GM21367 (cell line): ENCODE results near the gene PTPRN2.
"Not testable (repeated sequence)": the region's sequence is repeated elsewhere in the genome, so short reads cannot be mapped to it uniquely, and the experiment has no call there.

Experiments used
- ATAC-seq: cut with Tn5 transposase; IDR thresholded peaks from one replicate; pipeline ENCODE4 v1.9.1; 2021; ENCODE audit not compliant: unreplicated experiment

The PTPRN2 gene

DNA sequence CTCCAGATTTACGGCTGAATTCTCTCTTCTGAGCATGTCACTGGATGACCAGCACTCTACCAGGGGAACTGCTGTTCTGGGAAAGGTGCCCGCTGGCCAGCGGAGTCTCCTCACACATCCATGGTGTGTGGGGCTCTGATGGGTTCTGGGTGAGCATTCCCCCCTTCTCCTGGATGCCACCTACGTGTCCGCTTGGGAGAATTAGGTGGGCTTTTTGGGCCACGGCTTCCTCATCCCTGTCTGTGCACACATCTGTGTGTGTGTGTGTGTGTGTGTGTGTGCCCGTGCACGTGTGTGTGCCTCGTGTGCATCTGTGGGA, 1087.8 kb downstream of the PTPRN2 start:
- no peak for ATAC-seq

DNA sequence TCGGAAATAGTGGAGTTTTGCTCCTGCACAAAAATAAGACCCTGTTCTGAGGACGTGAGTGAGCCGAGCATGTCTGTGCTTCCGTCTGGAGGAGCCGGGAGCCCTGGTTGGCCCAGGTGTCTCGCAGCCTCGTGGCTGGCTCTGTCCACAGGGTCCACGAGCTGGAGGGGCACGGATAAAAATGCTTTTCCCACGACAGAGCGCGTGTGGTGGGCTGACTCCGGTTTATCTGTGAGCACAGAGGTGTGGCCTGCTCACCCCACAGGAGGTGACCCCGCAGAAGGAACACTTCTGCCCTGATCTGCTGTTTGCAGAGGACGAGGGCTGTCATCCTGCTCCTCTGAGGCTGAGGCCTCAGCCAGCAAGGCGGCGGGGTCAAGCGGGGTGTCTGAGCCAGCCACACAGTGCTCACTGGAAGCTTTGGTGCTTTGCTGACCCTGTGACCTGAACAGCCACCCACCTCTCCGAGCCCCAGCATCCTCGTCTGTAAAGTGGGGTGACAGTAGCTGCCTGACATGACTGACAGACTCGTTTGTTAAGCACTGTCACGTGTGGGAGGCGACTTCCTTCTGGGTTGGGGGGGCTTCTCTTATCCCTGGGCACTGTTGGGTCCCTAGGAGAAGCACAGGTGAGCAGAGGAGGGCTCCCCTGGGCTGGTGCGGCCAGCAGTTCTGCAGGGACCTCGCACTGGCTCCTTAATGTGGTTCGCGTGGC, 1088.3 kb downstream of the PTPRN2 start:
- ATAC-seq = no peak

DNA sequence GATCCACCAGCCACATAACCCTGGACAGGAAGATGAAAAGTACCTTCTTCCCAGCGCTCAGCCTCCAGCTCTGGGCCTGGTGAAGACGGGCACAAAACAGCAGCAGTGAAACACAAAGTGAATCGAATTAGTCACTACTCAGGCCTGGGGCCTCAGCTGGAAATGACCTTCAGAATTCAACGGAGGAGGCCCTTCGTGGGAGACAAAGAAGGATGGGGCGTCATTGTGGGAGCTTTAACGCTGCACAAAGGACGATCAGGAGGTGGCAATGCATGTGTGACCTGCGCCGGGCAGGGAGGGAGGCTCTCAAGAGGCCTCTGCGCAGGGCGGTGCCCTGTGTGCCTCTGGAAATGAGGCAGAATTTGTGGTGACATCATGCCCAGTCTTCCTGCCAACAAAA, 1089.0 kb downstream of the PTPRN2 start:
- no peak for ATAC-seq

DNA sequence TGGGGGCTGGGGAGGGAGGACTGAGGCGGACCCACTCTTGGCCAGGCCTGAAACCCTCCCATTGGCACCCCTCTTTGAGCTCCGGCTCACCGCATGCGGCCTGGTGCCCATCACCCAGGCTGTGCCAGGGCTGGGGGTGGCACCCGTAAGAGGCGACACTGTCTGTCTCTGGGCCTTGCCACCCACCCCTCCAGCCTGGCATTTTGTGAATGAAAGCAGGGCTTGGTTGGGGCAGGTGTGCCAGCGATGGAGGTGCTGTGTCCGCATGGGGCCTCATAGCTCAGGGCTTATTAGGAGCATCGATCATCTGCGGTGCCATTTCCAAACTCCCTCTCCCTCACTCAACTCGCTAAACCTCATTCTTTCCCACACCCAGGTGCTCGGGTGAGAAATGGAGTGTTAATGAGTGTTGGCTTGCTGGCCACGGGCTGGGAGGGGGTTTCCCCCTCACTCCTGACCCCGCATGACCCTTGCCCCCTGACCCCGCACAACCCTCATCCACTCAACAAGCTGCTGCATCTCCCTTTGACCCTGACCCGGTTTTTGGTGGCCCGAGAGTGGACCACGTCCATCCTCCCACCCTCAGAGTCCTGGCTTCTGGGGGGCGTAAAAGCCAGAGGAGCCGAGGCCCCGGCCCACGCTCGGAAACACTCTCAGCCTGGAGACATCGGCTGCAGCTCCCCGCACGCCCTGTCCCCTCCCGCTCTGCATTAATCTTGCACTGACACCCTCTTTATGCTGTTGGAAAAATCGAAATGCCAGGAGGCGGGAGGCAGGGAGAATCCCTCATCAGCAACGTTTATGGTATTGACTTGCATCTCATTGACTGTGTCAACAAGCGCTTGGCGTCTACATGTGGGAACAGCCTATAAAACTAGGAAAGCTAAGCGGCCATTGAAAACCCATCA, 1089.6 kb downstream of the PTPRN2 start:
- no peak for ATAC-seq

DNA sequence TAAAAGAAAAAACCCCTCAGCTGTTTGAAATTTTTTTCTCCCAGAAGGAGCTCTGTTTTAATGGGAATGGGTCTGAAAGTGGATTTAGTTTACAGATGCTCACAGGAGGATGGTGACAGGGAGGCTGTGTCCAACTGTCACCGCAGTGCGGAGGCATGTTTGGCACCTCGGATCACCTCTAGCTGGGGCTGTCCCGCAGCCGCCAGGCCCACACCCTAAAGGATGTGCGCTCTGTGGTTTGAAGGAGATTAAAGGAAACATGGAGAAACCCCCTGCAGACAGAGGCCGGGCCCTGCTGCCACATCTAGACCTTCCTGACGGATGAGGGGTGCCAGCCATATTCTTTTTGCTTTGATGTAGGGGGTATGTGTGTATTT, 1090.3 kb downstream of the PTPRN2 start:
- no peak for ATAC-seq

DNA sequence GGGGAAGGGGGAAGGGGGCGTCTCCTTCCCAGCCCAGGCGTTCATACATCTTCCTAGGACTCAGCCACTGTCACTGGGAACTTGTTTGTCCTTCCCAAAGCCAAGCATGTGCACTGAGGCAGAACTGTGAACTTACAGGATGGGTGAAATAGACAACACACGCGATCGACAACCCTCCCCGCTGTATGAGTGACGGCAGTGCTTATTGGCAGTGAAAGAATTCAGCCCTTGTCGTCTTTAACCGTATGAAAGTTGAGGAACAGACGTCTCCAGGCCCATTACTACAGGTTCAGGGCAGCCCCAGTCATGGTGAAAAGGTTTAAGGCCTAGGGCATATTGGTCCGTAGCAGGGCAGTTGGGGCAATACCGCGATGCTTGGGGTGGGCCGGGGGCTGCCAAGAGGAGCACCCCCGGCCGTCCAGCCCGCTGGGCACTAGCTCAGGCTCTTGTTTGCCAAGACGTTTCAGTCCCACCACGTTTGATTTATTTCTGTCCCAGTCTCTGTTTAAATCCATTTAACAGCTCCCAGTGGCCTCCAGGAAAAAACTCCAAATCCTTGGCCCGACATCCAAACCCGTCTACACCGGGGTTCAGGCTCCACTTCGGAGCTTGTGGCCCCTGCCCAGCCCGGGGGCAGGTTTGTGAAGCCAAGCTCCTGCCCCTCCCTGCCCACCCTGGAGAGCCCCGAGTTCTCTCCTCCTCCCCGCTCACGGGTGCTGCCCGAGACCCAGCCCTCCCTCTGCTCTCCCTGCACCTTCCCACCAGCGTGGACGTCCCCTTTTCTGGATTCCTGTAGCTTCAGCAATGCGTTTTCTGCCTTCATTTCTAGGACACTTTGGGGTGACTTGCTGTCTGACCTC, 1091.0 kb downstream of the PTPRN2 start:
- ATAC-seq = no peak

- ATAC-seq = no peak
These were observed 1092.0 kb downstream of the PTPRN2 start for GRCh38 chr7:157495594-157495993.

GRCh38 chr7:157495177-157495553, 1092.5 kb downstream of the PTPRN2 start:
- ATAC-seq = no peak

- no peak for ATAC-seq
These were observed 1093.0 kb downstream of the PTPRN2 start for GRCh38 chr7:157494506-157495176.

- ATAC-seq = no peak
These were observed 1093.8 kb downstream of the PTPRN2 start for GRCh38 chr7:157493776-157494175.

GRCh38 chr7:157493017-157493416, 1094.6 kb downstream of the PTPRN2 start:
- ATAC-seq = no peak

- ATAC-seq = no peak
These were observed 1097.1 kb downstream of the PTPRN2 start for GRCh38 chr7:157490465-157490912.

DNA sequence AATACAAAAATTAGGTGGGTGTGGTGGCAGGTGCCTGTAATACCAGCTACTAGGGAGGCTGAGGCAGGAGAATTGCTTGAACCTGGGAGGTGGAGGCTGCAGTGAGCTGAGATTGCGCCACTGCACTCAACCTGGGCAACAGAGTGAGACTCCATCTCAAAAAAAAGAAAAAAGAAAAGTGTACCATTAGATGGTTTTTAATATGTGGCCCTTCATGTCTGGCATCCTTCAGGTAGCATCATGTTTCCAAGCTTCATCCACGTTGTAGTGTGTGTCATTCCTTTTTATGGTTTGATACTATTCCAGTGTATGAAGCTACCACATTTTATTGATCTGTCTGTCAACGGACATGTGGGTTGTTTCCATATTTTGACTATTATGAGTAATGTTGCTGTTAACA, 1097.8 kb downstream of the PTPRN2 start:
- ATAC-seq = not testable (repeated sequence)
